ENCODE measurements around the gene ME3. TPM values are rescaled to one million over a fixed set of nuclear protein-coding genes. Genes with fewer than 3 reads are reported as not detected.

Gene ME3
- total and polyA plus RNA-seq, 4 donors, result 1.4 to 7.2 (median 2.3) TPM

GRCh38 chr11:86443415-86443814 is 229.0 kb downstream of the ME3 start:
- H3K9me3 ChIP-seq (ENCODE audit: control insufficient read depth in 4 of 4, low read length in 3 of 4), result no peaks in the 10 kb centered on the region
- no peak overlapping the region for H3K4me3 ChIP-seq (ENCODE audit: low read depth in 1 of 3, low read length in 3 of 3)
- no peak for DNase-seq (ENCODE audit: low spot score)
- no peaks in the 10 kb centered on the region for H3K36me3 ChIP-seq (ENCODE audit: control insufficient read depth in 4 of 4, insufficient read depth in 3 of 4, low read depth in 1 of 4, low read length in 3 of 4)
- H3K27ac ChIP-seq (ENCODE audit: low read depth in 1 of 2, low read length in 2 of 2), result no peak overlapping the region
- TF ChIP-seq HNF4A (conservative IDR thresholded peaks at IDR 0.05), result no peak
- TF ChIP-seq SP1 (IDR thresholded peaks at IDR 0.05), result no peak
- TF ChIP-seq FOXA1 (IDR thresholded peaks at IDR 0.05), result no peak
- H3K9ac ChIP-seq (ENCODE audit: low read depth in 1 of 2, low read length in 2 of 2), result no peak overlapping the region
- H3K4me1 ChIP-seq (ENCODE audit: control insufficient read depth in 4 of 4, insufficient read depth in 4 of 4, low read length in 3 of 4), result no peaks in the 10 kb centered on the region
- WGBS, result 2% methylated on average over 1 of the region's 1 CpG
- no peaks in the 10 kb centered on the region for H3K27me3 ChIP-seq (ENCODE audit: control insufficient read depth in 4 of 4, insufficient read depth in 4 of 4, low read length in 3 of 4)

DNA sequence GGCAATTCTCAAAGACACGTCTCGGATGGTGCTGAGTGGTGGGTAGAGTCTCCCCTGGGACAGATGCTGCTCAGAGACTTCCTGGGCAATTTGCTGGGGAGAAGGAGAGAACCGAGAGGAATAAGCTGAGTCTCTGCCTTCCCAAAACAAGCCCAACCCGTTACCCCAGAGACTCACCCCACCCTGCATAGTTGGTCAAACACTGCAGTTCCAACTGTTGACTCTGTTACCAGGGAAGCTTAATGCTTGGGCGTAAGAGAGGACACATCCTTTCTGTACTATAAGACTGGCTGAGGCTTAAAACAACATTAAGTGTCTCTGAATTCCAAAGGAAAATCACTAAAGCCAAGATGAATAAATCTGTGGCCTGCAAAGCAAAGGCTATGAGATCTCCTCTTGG is 229.6 kb downstream of the ME3 start:
- Histone ChIP-seq H3K9ac (ENCODE audit: low read depth in 1 of 2, low read length in 2 of 2) (no peak overlapping the region), H3K4me1 (ENCODE audit: control insufficient read depth in 4 of 4, insufficient read depth in 4 of 4, low read length in 3 of 4) (no peaks in the 10 kb centered on the region), H3K27ac (ENCODE audit: low read depth in 1 of 2, low read length in 2 of 2) (no peak overlapping the region), H3K36me3 (ENCODE audit: control insufficient read depth in 4 of 4, insufficient read depth in 3 of 4, low read depth in 1 of 4, low read length in 3 of 4) (no peaks in the 10 kb centered on the region), H3K9me3 (ENCODE audit: control insufficient read depth in 4 of 4, low read length in 3 of 4) (no peaks in the 10 kb centered on the region), H3K27me3 (ENCODE audit: control insufficient read depth in 4 of 4, insufficient read depth in 4 of 4, low read length in 3 of 4) (no peaks in the 10 kb centered on the region), H3K4me3 (ENCODE audit: low read depth in 1 of 3, low read length in 3 of 3) (no peak overlapping the region)
- no peak for DNase-seq (ENCODE audit: low spot score)
- no peak for TF ChIP-seq NR2F2 (IDR thresholded peaks at IDR 0.05)
- TF ChIP-seq HNF4G (IDR thresholded peaks at IDR 0.05), result no peak
- no peak for TF ChIP-seq JUND (IDR thresholded peaks at IDR 0.05)
- 91% methylated on average over 5 of the region's 5 CpGs for WGBS

GRCh38 chr11:86442420-86442819 is 230.0 kb downstream of the ME3 start:
- TF ChIP-seq GABPA (IDR thresholded peaks at IDR 0.05 in 1 of 2, conservative IDR thresholded peaks at IDR 0.05 in 1 of 2) (no peak), HNF4G (IDR thresholded peaks at IDR 0.05) (no peak), TAF1 (conservative IDR thresholded peaks at IDR 0.05) (no peak), FOXA2 (IDR thresholded peaks at IDR 0.05) (no peak), EGR1 (IDR thresholded peaks at IDR 0.05; ENCODE audit: low read depth in 2 of 2) (no peak), ATF3 (IDR thresholded peaks at IDR 0.05) (no peak), REST (IDR thresholded peaks at IDR 0.05) (no peak), HNF4A (conservative IDR thresholded peaks at IDR 0.05) (no peak), ZBTB33 (IDR thresholded peaks at IDR 0.05) (no peak), NR2F2 (IDR thresholded peaks at IDR 0.05) (no peak), MAX (IDR thresholded peaks at IDR 0.05) (no peak), JUND (IDR thresholded peaks at IDR 0.05) (no peak), YY1 (IDR thresholded peaks at IDR 0.05) (no peak), RXRA (IDR thresholded peaks at IDR 0.05) (no peak), FOXA1 (IDR thresholded peaks at IDR 0.05) (no peak)
- TF ChIP-seq, protein P1, sequence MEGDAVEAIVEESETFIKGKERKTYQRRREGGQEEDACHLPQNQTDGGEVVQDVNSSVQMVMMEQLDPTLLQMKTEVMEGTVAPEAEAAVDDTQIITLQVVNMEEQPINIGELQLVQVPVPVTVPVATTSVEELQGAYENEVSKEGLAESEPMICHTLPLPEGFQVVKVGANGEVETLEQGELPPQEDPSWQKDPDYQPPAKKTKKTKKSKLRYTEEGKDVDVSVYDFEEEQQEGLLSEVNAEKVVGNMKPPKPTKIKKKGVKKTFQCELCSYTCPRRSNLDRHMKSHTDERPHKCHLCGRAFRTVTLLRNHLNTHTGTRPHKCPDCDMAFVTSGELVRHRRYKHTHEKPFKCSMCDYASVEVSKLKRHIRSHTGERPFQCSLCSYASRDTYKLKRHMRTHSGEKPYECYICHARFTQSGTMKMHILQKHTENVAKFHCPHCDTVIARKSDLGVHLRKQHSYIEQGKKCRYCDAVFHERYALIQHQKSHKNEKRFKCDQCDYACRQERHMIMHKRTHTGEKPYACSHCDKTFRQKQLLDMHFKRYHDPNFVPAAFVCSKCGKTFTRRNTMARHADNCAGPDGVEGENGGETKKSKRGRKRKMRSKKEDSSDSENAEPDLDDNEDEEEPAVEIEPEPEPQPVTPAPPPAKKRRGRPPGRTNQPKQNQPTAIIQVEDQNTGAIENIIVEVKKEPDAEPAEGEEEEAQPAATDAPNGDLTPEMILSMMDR (IDR thresholded peaks at IDR 0.05; ENCODE audit: low read depth, low read length, missing input control), result no peak
- H3K27ac ChIP-seq (ENCODE audit: low read depth in 1 of 2, low read length in 2 of 2), result no peak overlapping the region
- H3K4me3 ChIP-seq (ENCODE audit: low read depth in 1 of 3, low read length in 3 of 3), result no peak overlapping the region
- no peak overlapping the region for H3K9ac ChIP-seq (ENCODE audit: low read depth in 1 of 2, low read length in 2 of 2)
- no peaks in the 10 kb centered on the region for H3K4me1 ChIP-seq (ENCODE audit: control insufficient read depth in 4 of 4, insufficient read depth in 4 of 4, low read length in 3 of 4)
- no peaks in the 10 kb centered on the region for H3K9me3 ChIP-seq (ENCODE audit: control insufficient read depth in 4 of 4, low read length in 3 of 4)
- no peaks in the 10 kb centered on the region for H3K36me3 ChIP-seq (ENCODE audit: control insufficient read depth in 4 of 4, insufficient read depth in 3 of 4, low read depth in 1 of 4, low read length in 3 of 4)
- WGBS, result 91% methylated on average over 2 of the region's 2 CpGs
- H3K27me3 ChIP-seq (ENCODE audit: control insufficient read depth in 4 of 4, insufficient read depth in 4 of 4, low read length in 3 of 4), result no peaks in the 10 kb centered on the region
- DNase-seq (ENCODE audit: low spot score), result no peak

Measured in liver (tissue), 9 donors.